Lower leg skin (tissue), 4 donors: ENCODE data around the gene CCAR1. TPM values are rescaled to one million over a fixed set of nuclear protein-coding genes. Genes with fewer than 3 reads are reported as not detected.

Source experiments
- DNase-seq, 2 donors: peaks; one replicate each; pipeline ENCODE4 v3.0.0-alpha.2; 2019; ENCODE audit warnings: low spot score in 2 of 2
- H3K4me3 ChIP-seq: fragments of 200-600 bp; sonication (generic); 2 replicates; pipeline ENCODE4 v1.5.1; 2017; ENCODE audit warnings: mild to moderate bottlenecking, low read depth; ENCODE audit not compliant: poor library complexity, severe bottlenecking
- POLR2A ChIP-seq, 2 donors: fragments of 450-650 bp; IDR thresholded peaks; one replicate each; pipeline ENCODE4 v1.6.1; 2016 to 2017; ENCODE audit warnings: antibody characterized with exemption in 2 of 2, mild to moderate bottlenecking in 1 of 2, moderate library complexity in 1 of 2
- WGBS, 2 donors: methylation state at CpG; one replicate each; pipeline ENCODE4 v1.1.5; 2018; 5-methylcytosine and 5-hydroxymethylcytosine counted together
- intact Hi-C: fragments of 100-400 bp; cut with DNase I; formaldehyde crosslinking; loops from one replicate; pipeline ENCODE4 v1.15.0; 2023; ENCODE audit warnings: low total_unique reads
- total RNA-seq, 4 donors: library from RNA; depleted of rRNA; stranded (reverse); fragments of >200 nt; gene quantifications; one replicate each; pipeline ENCODE4 v1.1.0, GENCODE V29; 2016
- TF ChIP-seq, protein P1 (sequence below), 3 donors: fragments of 450-650 bp; IDR thresholded peaks; one replicate each; pipeline ENCODE4 v1.5.1; 2016; ENCODE audit warnings: antibody characterized with exemption in 3 of 3, mild to moderate bottlenecking in 3 of 3, moderate library complexity in 2 of 3

CCAR1 gene
- total RNA-seq, 4 donors from 2014 or later = 19.1 to 41.4 (median 28.9) TPM

- no peak for DNase-seq
- H3K4me3 ChIP-seq = no peak overlapping the region
- intact Hi-C loops = no loop called here
- WGBS, 2 donors = 85 to 93% methylated on average over 7 of the region's 7 CpGs
- TF ChIP-seq POLR2A (IDR thresholded peaks at IDR 0.05) = no peak
- TF ChIP-seq, protein P1, sequence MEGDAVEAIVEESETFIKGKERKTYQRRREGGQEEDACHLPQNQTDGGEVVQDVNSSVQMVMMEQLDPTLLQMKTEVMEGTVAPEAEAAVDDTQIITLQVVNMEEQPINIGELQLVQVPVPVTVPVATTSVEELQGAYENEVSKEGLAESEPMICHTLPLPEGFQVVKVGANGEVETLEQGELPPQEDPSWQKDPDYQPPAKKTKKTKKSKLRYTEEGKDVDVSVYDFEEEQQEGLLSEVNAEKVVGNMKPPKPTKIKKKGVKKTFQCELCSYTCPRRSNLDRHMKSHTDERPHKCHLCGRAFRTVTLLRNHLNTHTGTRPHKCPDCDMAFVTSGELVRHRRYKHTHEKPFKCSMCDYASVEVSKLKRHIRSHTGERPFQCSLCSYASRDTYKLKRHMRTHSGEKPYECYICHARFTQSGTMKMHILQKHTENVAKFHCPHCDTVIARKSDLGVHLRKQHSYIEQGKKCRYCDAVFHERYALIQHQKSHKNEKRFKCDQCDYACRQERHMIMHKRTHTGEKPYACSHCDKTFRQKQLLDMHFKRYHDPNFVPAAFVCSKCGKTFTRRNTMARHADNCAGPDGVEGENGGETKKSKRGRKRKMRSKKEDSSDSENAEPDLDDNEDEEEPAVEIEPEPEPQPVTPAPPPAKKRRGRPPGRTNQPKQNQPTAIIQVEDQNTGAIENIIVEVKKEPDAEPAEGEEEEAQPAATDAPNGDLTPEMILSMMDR (IDR thresholded peaks at IDR 0.05) = no peak
These were observed 63.4 kb downstream of the CCAR1 start for GRCh38 chr10:68784476-68784875.

- whole genome bisulfite sequencing, 2 donors = 93 to 95% methylated on average over 3 of the region's 3 CpGs
- no peak for TF ChIP-seq POLR2A (IDR thresholded peaks at IDR 0.05)
- TF ChIP-seq, protein P1 (IDR thresholded peaks at IDR 0.05) = no peak
- intact Hi-C loops = no loop called here
These were observed 66.8 kb downstream of the CCAR1 start for GRCh38 chr10:68787813-68788212.

DNA sequence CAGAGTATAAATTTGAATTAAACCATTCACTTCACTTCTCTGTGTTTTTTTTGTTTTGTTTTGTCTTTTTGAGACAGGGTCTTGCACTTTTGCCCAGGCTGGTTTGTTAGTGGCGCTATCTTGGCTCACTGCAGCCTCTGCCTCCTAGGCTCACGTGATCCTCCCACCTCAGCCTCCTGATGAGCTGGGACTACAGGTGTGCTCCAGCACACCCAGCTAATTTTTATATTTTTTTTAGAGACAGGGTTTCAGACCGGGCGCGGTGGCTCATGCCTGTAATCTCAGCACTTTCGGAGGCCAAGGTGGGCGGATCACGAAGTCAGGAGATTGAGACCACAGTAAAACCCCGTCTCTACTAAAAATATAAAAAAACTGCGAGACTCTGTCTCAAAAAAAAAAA, 69.4 kb downstream of the CCAR1 start:
- no peak for TF ChIP-seq POLR2A (IDR thresholded peaks at IDR 0.05)
- TF ChIP-seq, protein P1 (IDR thresholded peaks at IDR 0.05) = no peak
- DNase-seq = peak in 1 of 2 donors; percentile 39
- intact Hi-C loops = no loop called here
- H3K4me3 ChIP-seq = no peak overlapping the region
- 95 to 97% methylated on average over 10 of the region's 10 CpGs for WGBS, 2 donors

More at GRCh38 chr10:68787813-68788212, 66.8 kb downstream of the CCAR1 start:
- no peak for DNase-seq
- no peak overlapping the region for H3K4me3 ChIP-seq

GRCh38 chr10:68792115-68792514, 71.1 kb downstream of the CCAR1 start:
- H3K4me3 ChIP-seq = no peak overlapping the region
- WGBS, 2 donors = 53 to 60% methylated on average over 1 of the region's 1 CpG
- DNase-seq = no peak
- TF ChIP-seq, protein P1 (IDR thresholded peaks at IDR 0.05) = no peak
- TF ChIP-seq POLR2A (IDR thresholded peaks at IDR 0.05) = no peak
- intact Hi-C loops = no loop called here

DNA sequence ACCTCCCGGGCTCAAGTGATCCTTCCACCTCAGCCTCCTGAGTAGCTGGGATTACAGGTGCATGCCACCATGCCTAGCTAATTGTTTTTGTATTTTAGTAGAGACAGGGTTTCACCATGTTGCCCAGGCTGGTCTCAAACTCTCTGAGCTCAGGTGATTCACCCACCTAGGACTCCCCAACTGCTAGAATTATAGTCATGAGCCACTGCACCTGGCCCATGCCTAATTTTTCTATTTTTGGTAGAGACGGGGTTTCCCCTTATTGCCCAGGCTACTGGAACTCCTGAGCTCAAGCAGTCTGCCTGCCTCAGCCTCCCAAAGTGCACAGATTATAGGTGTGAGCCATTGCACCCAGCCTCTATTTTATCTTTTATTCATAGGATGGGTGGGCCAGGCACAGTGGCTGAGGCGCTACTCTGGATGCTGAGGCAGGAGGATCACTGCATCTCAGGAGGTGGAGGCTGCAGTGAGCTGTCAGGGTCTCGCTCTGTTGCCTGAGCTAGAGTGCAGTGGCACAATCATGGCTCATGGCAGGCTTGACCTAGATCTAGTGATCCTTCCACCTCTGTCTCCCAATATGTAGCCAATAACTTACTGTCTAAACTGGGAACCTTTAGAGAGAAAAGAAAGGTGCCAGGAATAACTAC, 75.0 kb downstream of the CCAR1 start:
- peak in 1 of 2 donors; percentile 32 for DNase-seq
- TF ChIP-seq, protein P1 (IDR thresholded peaks at IDR 0.05) = no peak
- TF ChIP-seq POLR2A (IDR thresholded peaks at IDR 0.05) = no peak
- 75 to 88% methylated on average over 4 of the region's 4 CpGs for WGBS, 2 donors
- H3K4me3 ChIP-seq = no peak overlapping the region
- intact Hi-C loops = no loop called here

DNA sequence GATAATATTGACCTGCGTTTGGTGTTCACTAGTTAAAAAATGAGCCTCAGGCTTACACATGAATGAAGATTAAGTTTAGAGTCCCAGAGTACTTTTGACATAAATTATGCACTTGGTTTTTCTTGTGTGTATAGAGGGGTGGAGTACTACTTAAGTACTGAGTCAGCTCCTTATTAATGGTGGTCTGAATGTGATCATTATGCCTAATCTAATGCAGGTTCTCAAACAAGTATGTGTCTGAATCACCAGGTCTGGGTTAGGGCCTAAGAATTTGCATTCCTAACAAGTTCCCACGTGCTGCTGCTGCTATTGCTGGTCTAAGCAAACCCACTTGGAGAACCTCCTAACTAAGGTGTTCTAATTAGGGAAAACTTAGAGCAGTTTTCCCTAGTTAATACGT, 75.6 kb downstream of the CCAR1 start:
- no peak for DNase-seq
- intact Hi-C loops = no loop called here
- TF ChIP-seq, protein P1 (IDR thresholded peaks at IDR 0.05) = no peak
- TF ChIP-seq POLR2A (IDR thresholded peaks at IDR 0.05) = no peak
- no peak overlapping the region for H3K4me3 ChIP-seq
- 51 to 61% methylated on average over 3 of the region's 3 CpGs for WGBS, 2 donors
